Transverse colon (tissue), 4 donors: ENCODE data around the gene SEPTIN7.

ENCODE experiments used
- CTCF ChIP-seq, 5 experiments: fragments of 200-600 bp in 3 of 5; fragments of 450-650 bp in 2 of 5; sonication (generic) in 3 of 5; IDR thresholded peaks; 1 replicate in 2 of 5; 2 replicates in 3 of 5; pipeline ENCODE4 v1.5.1; 2016 to 2017; ENCODE audit warnings: antibody characterized with exemption in 5 of 5, inconsistent platforms in 3 of 5, mild to moderate bottlenecking in 2 of 5, moderate library complexity in 1 of 5
- EP300 ChIP-seq: sonication (generic); formaldehyde crosslinking; IDR thresholded peaks from one replicate; pipeline ENCODE4 v1.6.1; 2017; ENCODE audit warnings: antibody characterized with exemption, low read depth
- POLR2A ChIP-seq: fragments of 450-650 bp; IDR thresholded peaks from one replicate; pipeline ENCODE4 v1.6.1; 2016; ENCODE audit warnings: antibody characterized with exemption, mild to moderate bottlenecking, moderate library complexity
- POLR2AphosphoS5 ChIP-seq, 3 donors: sonication (generic); formaldehyde crosslinking; IDR thresholded peaks; one replicate each; pipeline ENCODE4 v1.6.1; 2016; ENCODE audit warnings: antibody characterized with exemption in 3 of 3

- TF ChIP-seq CTCF (IDR thresholded peaks at IDR 0.05), result no peak
- TF ChIP-seq POLR2A, result no peak
- no peak for TF ChIP-seq EP300
- no peak for TF ChIP-seq POLR2AphosphoS5 (IDR thresholded peaks at IDR 0.05)
These were observed 15.6 kb upstream of the SEPTIN7 start for GRCh38 chr7:35785250-35785649.
